Lung (tissue), 12 donors: Measurements from ENCODE around the gene GJD2. TPM values are rescaled to one million over a fixed set of nuclear protein-coding genes. Genes with fewer than 3 reads are reported as not detected.

ENCODE experiments used
- ATAC-seq: fragments of 200-7000 bp; cut with Tn5 transposase; one replicate; pipeline ENCODE4 v1.9.1; 2020; ENCODE audit warnings: moderate number of reproducible peaks; ENCODE audit not compliant: insufficient read depth, low FRiP score
- DNase-seq, 3 donors: peaks; one replicate each; pipeline ENCODE4 v3.0.0-alpha.2; 2013 to 2017
- H3K27ac ChIP-seq, 2 donors: one replicate each; pipeline ENCODE4 v1.5.1; 2013; ENCODE audit warnings: mild to moderate bottlenecking in 2 of 2, moderate library complexity in 2 of 2, control low read depth in 1 of 2, inconsistent platforms in 1 of 2, low read depth in 1 of 2, low read length in 1 of 2
- H3K27me3 ChIP-seq, 3 donors: one replicate each; pipeline ENCODE4 v1.5.1; 2013; ENCODE audit warnings: low read length in 2 of 3; ENCODE audit not compliant: control insufficient read depth in 3 of 3, insufficient read depth in 3 of 3
- H3K36me3 ChIP-seq, 4 donors: one replicate each; pipeline ENCODE4 v1.5.1; 2013; ENCODE audit warnings: low read length in 4 of 4, mild to moderate bottlenecking in 1 of 4, moderate library complexity in 1 of 4; ENCODE audit not compliant: control insufficient read depth in 4 of 4, insufficient read depth in 4 of 4
- H3K4me1 ChIP-seq, 5 donors: one replicate each; pipeline ENCODE4 v1.5.1; 2013; ENCODE audit warnings: low read length in 5 of 5, mild to moderate bottlenecking in 2 of 5, moderate library complexity in 1 of 5; ENCODE audit not compliant: control insufficient read depth in 5 of 5, insufficient read depth in 5 of 5
- H3K4me3 ChIP-seq: one replicate; pipeline ENCODE4 v1.5.1; 2013; ENCODE audit warnings: mild to moderate bottlenecking, control low read depth, moderate library complexity
- H3K9ac ChIP-seq, 2 donors: one replicate each; pipeline ENCODE4 v1.5.1; 2013; ENCODE audit warnings: low read length in 2 of 2, control low read depth in 1 of 2; ENCODE audit not compliant: insufficient read depth in 1 of 2
- H3K9me3 ChIP-seq, 4 donors: one replicate each; pipeline ENCODE4 v1.5.1; 2013; ENCODE audit warnings: low read length in 3 of 4, mild to moderate bottlenecking in 1 of 4, moderate library complexity in 1 of 4; ENCODE audit not compliant: control insufficient read depth in 4 of 4, insufficient read depth in 3 of 4
- CTCF ChIP-seq: IDR thresholded peaks from 2 replicates; pipeline ENCODE4 v1.5.1; 2012; ENCODE audit warnings: mild to moderate bottlenecking; ENCODE audit errors: control extremely low read depth, extremely low read depth
- WGBS, 2 donors: extraction: QIAGEN DNeasy Blood & Tissue Kit; methylation state at CpG; one replicate each; pipeline ENCODE4 v1.1.7; 2013; 5-methylcytosine and 5-hydroxymethylcytosine counted together
- polyA plus RNA-seq, 2 donors: library from polyadenylated mRNA; stranded (reverse); fragments of 200-250 nt; gene quantifications; one replicate each; pipeline ENCODE4 v1.2.1, GENCODE V29; 2013
- total RNA-seq, 2 donors: library from RNA; depleted of rRNA in 1 of 2; stranded (reverse); fragments of >200 nt in 1 of 2; gene quantifications; one replicate each; pipeline ENCODE4 v1.2.1, GENCODE V29; 2014 to 2021
- donor health status: control.
- donor health status: control.
- donor health status: Bipolar disorder and iron deficiency.
- donor health status: healthy.
- donor health status: DM: yes; HTN: yes; CAD: no.

GJD2 gene
- total and polyA plus RNA-seq, 4 donors: 0.17 TPM; not detected in 3

- H3K9me3 ChIP-seq: peaks cover 0 to 5% (median 0%) of the 10 kb centered on the region in 4 donors
- peak within 1 kb of the TSS in 1 of 2 donors; percentile 91 for H3K27ac ChIP-seq
- H3K4me3 ChIP-seq: no peak within 1 kb of the TSS
- no peak for TF ChIP-seq CTCF
- H3K9ac ChIP-seq: no peak within 1 kb of the TSS
- 11 to 22% methylated on average over 23 to 44 of the region's 44 CpGs for WGBS, 2 donors
- peaks cover 3 to 32% (median 4%) of the 10 kb centered on the region in 5 donors for H3K4me1 ChIP-seq
- no peaks in the 10 kb centered on the region for H3K36me3 ChIP-seq
- peak in 2 of 3 donors; percentile 39 to 44 for DNase-seq
- ATAC-seq: peak; percentile 28
- peaks cover 4 to 19% (median 9%) of the 10 kb centered on the region in 3 donors for H3K27me3 ChIP-seq
Measured at GRCh38 chr15:34795267-34796081, 40.7 kb upstream of the GJD2 start, which contains the start of gene ACTC1. ACTC1 (minus strand) TSS chr15:34795549; CDS start chr15:34794808, 741 bp downstream.

- TF ChIP-seq CTCF: no peak
- DNase-seq (no peak), ATAC-seq (no peak)
- peaks cover 0 to 5% (median 0%) of the 10 kb centered on the region in 4 donors for H3K9me3 ChIP-seq
- peaks cover 4 to 19% (median 9%) of the 10 kb centered on the region in 3 donors for H3K27me3 ChIP-seq
- 27 to 35% methylated on average over 30 to 33 of the region's 33 CpGs for WGBS, 2 donors
- H3K36me3 ChIP-seq: no peaks in the 10 kb centered on the region
- H3K4me3 ChIP-seq: no peak overlapping the region
- H3K4me1 ChIP-seq: peaks cover 0 to 24% (median 4%) of the 10 kb centered on the region in 5 donors
- peak overlapping the region in 1 of 2 donors; percentile 91 for H3K27ac ChIP-seq
- H3K9ac ChIP-seq: no peak overlapping the region
Measured at GRCh38 chr15:34794590-34795206, 39.9 kb upstream of the GJD2 start.

GRCh38 chr15:34793901-34794300 is 39.1 kb upstream of the GJD2 start:
- ATAC-seq (no peak), DNase-seq (no peak)
- Histone ChIP-seq H3K27ac (peak overlapping the region in 1 of 2 donors; percentile 91), H3K36me3 (no peaks in the 10 kb centered on the region), H3K4me1 (peaks cover 0 to 16% (median 0%) of the 10 kb centered on the region in 5 donors), H3K27me3 (peaks cover 4 to 22% (median 9%) of the 10 kb centered on the region in 3 donors), H3K9me3 (peaks cover 0 to 5% (median 0%) of the 10 kb centered on the region in 4 donors), H3K4me3 (no peak overlapping the region), H3K9ac (no peak overlapping the region)
- TF ChIP-seq CTCF: no peak
- 35 to 37% methylated on average over 2 of the region's 2 CpGs for WGBS, 2 donors
